Parathyroid adenoma (tissue), 2 donors: ENCODE data around the gene C16orf74.

Experiments used
- H2AFZ ChIP-seq: fragments of 300-600 bp; sonication (generic); one replicate; pipeline ENCODE4 v1.7.0; 2017; ENCODE audit warnings: antibody characterized with exemption, mild to moderate bottlenecking
- H3K27ac ChIP-seq: fragments of 300-600 bp; sonication (generic); one replicate; pipeline ENCODE4 v1.7.0; 2017
- H3K27me3 ChIP-seq: fragments of 300-600 bp; sonication (generic); one replicate; pipeline ENCODE4 v1.7.0; 2017; ENCODE audit warnings: low read length; ENCODE audit not compliant: control insufficient read depth, insufficient read depth
- H3K36me3 ChIP-seq: fragments of 300-600 bp; sonication (generic); one replicate; pipeline ENCODE4 v1.7.0; 2017; ENCODE audit warnings: low read length; ENCODE audit not compliant: control insufficient read depth, insufficient read depth
- H3K4me1 ChIP-seq: fragments of 300-600 bp; sonication (generic); one replicate; pipeline ENCODE4 v1.7.0; 2017; ENCODE audit warnings: control low read depth
- H3K4me2 ChIP-seq: fragments of 300-600 bp; sonication (generic); one replicate; pipeline ENCODE4 v1.7.0; 2017; ENCODE audit warnings: low read length
- H3K4me3 ChIP-seq: fragments of 300-600 bp; sonication (generic); one replicate; pipeline ENCODE4 v1.7.0; 2017; ENCODE audit warnings: low read depth, low read length
- H3K79me2 ChIP-seq: fragments of 300-600 bp; sonication (generic); one replicate; pipeline ENCODE4 v1.7.0; 2017; ENCODE audit warnings: control low read depth
- H3K9ac ChIP-seq: fragments of 300-600 bp; sonication (generic); one replicate; pipeline ENCODE4 v1.7.0; 2017; ENCODE audit warnings: mild to moderate bottlenecking
- H3K9me3 ChIP-seq: fragments of 300-600 bp; sonication (generic); one replicate; pipeline ENCODE4 v1.7.0; 2017; ENCODE audit warnings: low read length; ENCODE audit not compliant: control insufficient read depth
- CTCF ChIP-seq: fragments of 300-600 bp; sonication (generic); IDR thresholded peaks from one replicate; pipeline ENCODE4 v1.7.0; 2017; ENCODE audit warnings: antibody characterized with exemption, mild to moderate bottlenecking
- donor health status: primary hyperparathyroidism.

The C16orf74 gene

GRCh38 chr16:85730186-85730465 lies 20.8 kb downstream of the C16orf74 start:
- Histone ChIP-seq H3K9me3 (no peaks in the 10 kb centered on the region), H3K36me3 (no peaks in the 10 kb centered on the region), H3K27me3 (no peaks in the 10 kb centered on the region), H3K9ac (no peak overlapping the region), H3K4me1 (no peaks in the 10 kb centered on the region), H3K4me3 (no peak overlapping the region), H3K79me2 (peaks cover 4% of the 10 kb centered on the region), H3K4me2 (no peak overlapping the region), H2AFZ (no peak overlapping the region), H3K27ac (no peak overlapping the region)
- no peak for TF ChIP-seq CTCF

GRCh38 chr16:85729452-85730185 lies 21.3 kb downstream of the C16orf74 start:
- peaks cover 4% of the 10 kb centered on the region for H3K79me2 ChIP-seq
- no peak for TF ChIP-seq CTCF
- H3K4me3 ChIP-seq = no peak overlapping the region
- H3K9ac ChIP-seq = no peak overlapping the region
- no peak overlapping the region for H3K27ac ChIP-seq
- H3K4me2 ChIP-seq = no peak overlapping the region
- H3K4me1 ChIP-seq = no peaks in the 10 kb centered on the region
- H3K27me3 ChIP-seq = no peaks in the 10 kb centered on the region
- no peak overlapping the region for H2AFZ ChIP-seq
- H3K36me3 ChIP-seq = no peaks in the 10 kb centered on the region
- H3K9me3 ChIP-seq = no peaks in the 10 kb centered on the region

GRCh38 chr16:85728879-85729278 lies 22.0 kb downstream of the C16orf74 start:
- no peak overlapping the region for H3K4me2 ChIP-seq
- no peak overlapping the region for H3K9ac ChIP-seq
- no peak for TF ChIP-seq CTCF
- no peaks in the 10 kb centered on the region for H3K36me3 ChIP-seq
- no peaks in the 10 kb centered on the region for H3K27me3 ChIP-seq
- no peaks in the 10 kb centered on the region for H3K9me3 ChIP-seq
- H3K4me3 ChIP-seq = no peak overlapping the region
- H2AFZ ChIP-seq = no peak overlapping the region
- no peak overlapping the region for H3K27ac ChIP-seq
- no peaks in the 10 kb centered on the region for H3K4me1 ChIP-seq
- peaks cover 4% of the 10 kb centered on the region for H3K79me2 ChIP-seq

GRCh38 chr16:85724936-85725335 lies 26.0 kb downstream of the C16orf74 start:
- TF ChIP-seq CTCF = no peak
- Histone ChIP-seq H3K4me1 (no peaks in the 10 kb centered on the region), H3K9me3 (no peaks in the 10 kb centered on the region), H3K9ac (no peak overlapping the region), H3K79me2 (peaks cover 4% of the 10 kb centered on the region), H2AFZ (no peak overlapping the region), H3K4me3 (no peak overlapping the region), H3K27me3 (no peaks in the 10 kb centered on the region), H3K4me2 (no peak overlapping the region), H3K36me3 (no peaks in the 10 kb centered on the region), H3K27ac (no peak overlapping the region)
